Neutrophil (primary cell): Measurements from ENCODE around the gene SNRNP35.
"Not testable (repeated sequence)": the region's sequence is repeated elsewhere in the genome, so short reads cannot be mapped to it uniquely, and the experiment has no call there.

ENCODE experiments used
- H3K27ac ChIP-seq: fragments of 200-600 bp; sonication (generic); 2 replicates; pipeline ENCODE4 v1.5.1; 2016; ENCODE audit warnings: mild to moderate bottlenecking, moderate library complexity
- H3K27me3 ChIP-seq: fragments of 200-600 bp; sonication (generic); 2 replicates; pipeline ENCODE4 v1.6.0; 2016; ENCODE audit warnings: mild to moderate bottlenecking
- H3K36me3 ChIP-seq: fragments of 200-600 bp; sonication (generic); 2 replicates; pipeline ENCODE4 v1.5.1; 2017
- H3K4me1 ChIP-seq, 2 experiments: fragments of 200-600 bp in 1 of 2; sonication (generic) in 1 of 2; 1 replicate in 1 of 2; 2 replicates in 1 of 2; pipeline versions ENCODE4 v1.5.1 to v1.6.1; 2013 to 2016; ENCODE audit warnings: low read depth in 1 of 2, low read length in 1 of 2, mild to moderate bottlenecking in 1 of 2, moderate library complexity in 1 of 2; ENCODE audit not compliant: control insufficient read depth in 1 of 2, insufficient read depth in 1 of 2
- H3K4me3 ChIP-seq, 2 experiments: fragments of 200-600 bp in 1 of 2; sonication (generic) in 1 of 2; 1 replicate in 1 of 2; 2 replicates in 1 of 2; pipeline ENCODE4 v1.5.1; 2013 to 2016; ENCODE audit warnings: low read depth in 1 of 2, low read length in 1 of 2, mild to moderate bottlenecking in 1 of 2, moderate library complexity in 1 of 2
- H3K9me3 ChIP-seq: fragments of 200-600 bp; sonication (generic); 2 replicates; pipeline ENCODE4 v1.5.1; 2016
- CTCF ChIP-seq: fragments of 200-600 bp; sonication (generic); IDR thresholded peaks from 2 replicates; pipeline ENCODE4 v1.5.1; 2016; ENCODE audit warnings: antibody characterized with exemption

Gene SNRNP35

DNA sequence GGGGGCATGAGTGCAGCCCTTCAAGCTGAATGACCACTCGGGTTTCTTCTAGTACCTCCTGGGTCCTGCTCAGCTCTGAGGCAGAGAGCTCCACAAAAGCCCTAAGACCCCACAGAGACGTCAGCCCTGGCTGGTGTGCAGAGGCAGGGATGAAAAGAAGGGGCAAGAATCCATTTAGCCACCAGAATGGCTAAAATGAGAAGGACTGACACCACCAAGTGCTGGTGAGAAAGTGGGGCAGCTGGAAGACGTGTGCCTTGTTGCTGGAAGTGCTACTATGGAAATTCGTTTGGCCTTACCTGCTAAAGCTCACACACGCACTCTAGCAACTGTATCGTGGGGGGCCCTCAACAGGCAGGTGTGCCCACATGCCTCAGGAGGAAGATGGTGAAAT lies 48.9 kb downstream of the SNRNP35 start:
- Histone ChIP-seq H3K9me3 (no peaks in the 10 kb centered on the region), H3K4me3 (no peak overlapping the region), H3K36me3 (peaks cover 31% of the 10 kb centered on the region), H3K27me3 (no peaks in the 10 kb centered on the region), H3K4me1 (no peaks in the 10 kb centered on the region), H3K27ac (no peak overlapping the region)
- no peak for TF ChIP-seq CTCF

DNA sequence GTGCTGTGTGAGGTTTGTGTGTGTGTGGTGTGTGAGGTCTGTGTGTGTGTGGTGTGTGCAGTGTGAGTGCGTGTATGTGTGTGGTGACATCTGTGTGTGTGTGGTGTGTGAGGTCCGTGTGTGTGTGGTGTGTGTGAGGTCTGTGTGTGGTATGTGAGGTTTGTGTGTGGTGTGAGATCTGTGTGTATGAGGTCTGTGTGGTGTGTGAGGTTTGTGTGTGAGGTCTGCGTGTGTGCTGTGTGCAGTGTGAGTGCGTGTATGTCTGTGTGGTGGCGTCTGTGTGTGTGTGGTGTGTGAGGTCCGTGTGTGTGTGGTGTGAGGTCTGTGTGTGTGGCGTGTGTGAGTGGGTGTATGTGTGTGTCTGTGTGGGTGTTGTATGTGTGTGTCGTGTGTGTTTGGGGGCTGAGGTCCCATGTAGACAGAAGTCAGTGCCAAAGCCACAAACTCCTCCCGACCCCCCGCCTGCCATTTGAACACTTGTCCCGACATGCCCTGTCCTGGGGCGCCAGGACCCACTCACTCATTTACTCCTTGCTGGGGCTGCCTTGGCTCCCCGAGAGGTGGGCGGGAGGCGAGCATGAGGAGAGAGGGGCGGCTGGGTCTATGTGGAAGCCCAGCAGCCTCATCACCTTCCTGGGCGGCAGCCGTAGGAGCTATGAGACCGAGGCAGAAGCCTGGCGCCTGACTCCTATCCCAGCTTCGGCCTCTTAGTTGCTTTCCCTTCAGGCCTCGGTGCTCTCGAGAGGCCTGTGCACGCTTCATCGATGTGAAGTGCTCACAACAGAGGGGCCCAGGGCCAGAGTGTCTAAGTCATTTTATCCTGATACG lies 55.1 kb downstream of the SNRNP35 start:
- H3K27ac ChIP-seq = no peak overlapping the region
- no peak overlapping the region for H3K4me3 ChIP-seq
- peaks cover 64% of the 10 kb centered on the region for H3K36me3 ChIP-seq
- TF ChIP-seq CTCF = no peak
- no peaks in the 10 kb centered on the region for H3K9me3 ChIP-seq
- H3K4me1 ChIP-seq = no peaks in the 10 kb centered on the region
- no peaks in the 10 kb centered on the region for H3K27me3 ChIP-seq

GRCh38 chr12:123513805-123514204 lies 55.9 kb downstream of the SNRNP35 start:
- Histone ChIP-seq H3K27ac (no peak overlapping the region), H3K4me3 (no peak overlapping the region), H3K27me3 (no peaks in the 10 kb centered on the region), H3K36me3 (peaks cover 71% of the 10 kb centered on the region), H3K9me3 (no peaks in the 10 kb centered on the region), H3K4me1 (no peaks in the 10 kb centered on the region)
- TF ChIP-seq CTCF = no peak

DNA sequence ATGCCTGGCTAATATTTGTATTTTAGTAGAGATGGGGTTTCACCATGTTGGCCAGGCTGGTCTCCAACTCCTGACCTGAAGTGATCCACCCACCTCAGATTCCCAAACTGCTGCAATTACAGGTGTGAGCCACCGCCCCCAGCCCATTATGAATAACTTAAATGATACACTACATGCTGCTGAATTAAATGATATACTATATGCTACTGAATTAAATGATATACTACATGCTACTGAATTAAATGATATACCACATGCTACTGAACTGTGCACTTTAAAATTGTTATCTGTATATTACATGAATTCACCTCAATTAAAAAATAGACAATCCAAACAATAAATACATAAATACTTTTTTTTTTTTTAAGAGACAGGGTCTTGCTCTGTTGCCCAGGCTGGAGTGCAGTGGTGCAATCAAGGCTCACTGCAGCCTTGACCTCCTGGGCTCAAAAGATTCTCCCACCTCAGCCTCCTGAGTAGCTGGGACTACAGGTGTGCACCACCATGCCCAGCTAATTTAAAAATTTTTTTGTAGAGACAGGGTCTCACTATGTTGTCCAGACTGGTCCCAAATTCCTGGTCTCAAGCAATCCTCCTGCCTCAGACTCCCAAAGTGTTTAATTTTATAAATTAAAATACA lies 56.8 kb downstream of the SNRNP35 start:
- H3K4me3 ChIP-seq, H3K4me1 ChIP-seq, H3K27me3 ChIP-seq, H3K9me3 ChIP-seq, H3K27ac ChIP-seq: not testable (repeated sequence)
- peaks cover 78% of the 10 kb centered on the region for H3K36me3 ChIP-seq

GRCh38 chr12:123516216-123516780 lies 58.4 kb downstream of the SNRNP35 start:
- Histone ChIP-seq H3K27ac (no peak overlapping the region), H3K9me3 (no peaks in the 10 kb centered on the region), H3K4me1 (no peaks in the 10 kb centered on the region), H3K4me3 (no peak overlapping the region), H3K36me3 (peaks cover 80% of the 10 kb centered on the region), H3K27me3 (no peaks in the 10 kb centered on the region)
- no peak for TF ChIP-seq CTCF
